ENCODE measurements around the gene POLQ.
"Not testable (repeated sequence)": the region's sequence is repeated elsewhere in the genome, so short reads cannot be mapped to it uniquely, and the experiment has no call there.

DNA sequence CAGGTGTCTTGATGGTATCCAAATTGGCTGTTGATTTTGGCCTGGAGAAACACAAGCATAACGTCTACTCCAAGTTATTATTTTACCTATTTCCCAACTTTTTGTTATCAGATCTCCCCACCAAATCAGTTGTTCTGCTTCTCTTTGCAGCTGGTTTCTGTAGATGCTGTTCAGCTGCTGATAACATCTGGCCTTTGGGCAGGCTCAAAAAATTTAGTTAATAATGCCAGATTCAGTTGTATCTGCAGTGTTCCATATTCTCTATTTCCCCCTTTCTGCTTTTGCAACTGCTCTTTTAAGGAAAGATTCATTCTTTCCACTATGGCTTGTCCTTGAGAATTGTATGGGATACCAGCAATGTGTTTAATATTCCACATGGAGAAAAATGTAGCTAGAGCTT is 149.8 kb downstream of the POLQ start:
- not testable (repeated sequence) for TF ChIP-seq CTCF (IDR thresholded peaks at IDR 0.05; ENCODE audit: insufficient read depth, low read depth, low read length); EZH2 (IDR thresholded peaks at IDR 0.05; ENCODE audit: insufficient read depth, low read length)
